ENCODE data around the gene TBPL1. TPM values are rescaled to one million over a fixed set of nuclear protein-coding genes. Genes with fewer than 3 reads are reported as not detected.

Gene TBPL1
- total RNA-seq, 1 experiment from 2014 or later, result 39.7 TPM

DNA sequence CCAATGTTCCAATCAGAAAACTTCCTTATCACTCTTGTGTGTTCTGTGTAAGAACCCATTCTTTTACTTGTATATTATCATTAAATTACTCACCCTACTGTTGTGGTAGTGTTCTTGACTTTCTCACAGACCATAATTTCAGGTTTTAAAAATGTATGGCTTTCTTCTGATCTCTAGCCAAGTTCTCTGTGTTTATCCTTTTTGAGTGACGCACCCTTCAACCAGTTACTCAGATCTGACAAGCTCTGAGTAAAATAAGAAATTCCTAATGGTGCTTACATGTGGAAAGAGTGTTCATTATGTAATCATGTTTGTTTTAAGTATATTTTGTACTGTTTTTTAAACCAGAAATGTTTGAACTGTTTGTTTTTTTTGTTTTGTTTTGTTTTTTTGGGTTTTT is 11.0 kb downstream of the TBPL1 start:
- intact Hi-C loops (cut with micrococcal nuclease; ENCODE audit: unreplicated experiment) (no loop called here), in situ Hi-C loops (cut with HindIII; ENCODE audit: low pct_unique_long_range_greater_than_20kb, low sequenced_read_pairs) (no loop called here)
- Histone ChIP-seq H3K9me3 (ENCODE audit: control insufficient read depth, insufficient read depth, low read depth, low read length) (no peaks in the 10 kb centered on the region), H3K27me3 (ENCODE audit: control insufficient read depth, insufficient read depth, low read length) (no peaks in the 10 kb centered on the region), H3K4me3 (ENCODE audit: low read depth in 2 of 2, low read length in 2 of 2) (no peak overlapping the region), H3K4me1 (ENCODE audit: control insufficient read depth, insufficient read depth, low read length) (peaks cover 23% of the 10 kb centered on the region), H3K27ac (ENCODE audit: low read length) (no peak overlapping the region), H3K36me3 (ENCODE audit: control insufficient read depth, insufficient read depth, low read length) (no peaks in the 10 kb centered on the region)
- BruUV-seq (replicated peaks), result no TSS peak
- ChIA-PET CTCF (interaction anchor here (0.7 kb wide), 1 partner anchor 1362 kb away, joined by 6 read pairs; no protein-coding TSS in a partner anchor), POLR2A (no interaction called here)
- DNase-seq (ENCODE audit: low read depth, low spot score) (no peak), ATAC-seq (no peak)
- no peak for TF ChIP-seq TCF7L2 (IDR thresholded peaks at IDR 0.05; ENCODE audit: low read depth, low read length)

DNA sequence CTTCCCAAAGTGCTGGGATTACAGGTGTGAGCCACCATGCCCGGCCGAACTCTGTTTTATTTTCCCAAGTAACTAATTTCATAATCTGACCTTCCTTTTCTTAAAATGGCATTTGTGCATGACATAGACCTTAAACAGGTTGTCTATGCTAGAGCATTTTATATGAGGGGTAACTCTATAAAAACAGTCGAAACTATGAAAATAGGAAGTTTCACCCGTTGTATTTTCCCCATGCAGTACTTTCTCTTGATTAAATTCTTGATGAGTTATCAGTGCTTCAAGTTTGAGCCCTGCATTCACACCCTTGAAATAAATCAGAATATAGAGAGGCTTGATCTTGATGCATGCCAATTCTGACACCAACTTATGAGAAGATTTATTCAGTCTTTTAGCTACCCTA is 11.7 kb downstream of the TBPL1 start:
- no TSS peak for BruUV-seq (replicated peaks)
- no peak for ATAC-seq
- CTCF ChIA-PET, result interaction anchor here (0.7 kb wide), 1 partner anchor 1363 kb away, joined by 6 read pairs; no protein-coding TSS in a partner anchor

DNA sequence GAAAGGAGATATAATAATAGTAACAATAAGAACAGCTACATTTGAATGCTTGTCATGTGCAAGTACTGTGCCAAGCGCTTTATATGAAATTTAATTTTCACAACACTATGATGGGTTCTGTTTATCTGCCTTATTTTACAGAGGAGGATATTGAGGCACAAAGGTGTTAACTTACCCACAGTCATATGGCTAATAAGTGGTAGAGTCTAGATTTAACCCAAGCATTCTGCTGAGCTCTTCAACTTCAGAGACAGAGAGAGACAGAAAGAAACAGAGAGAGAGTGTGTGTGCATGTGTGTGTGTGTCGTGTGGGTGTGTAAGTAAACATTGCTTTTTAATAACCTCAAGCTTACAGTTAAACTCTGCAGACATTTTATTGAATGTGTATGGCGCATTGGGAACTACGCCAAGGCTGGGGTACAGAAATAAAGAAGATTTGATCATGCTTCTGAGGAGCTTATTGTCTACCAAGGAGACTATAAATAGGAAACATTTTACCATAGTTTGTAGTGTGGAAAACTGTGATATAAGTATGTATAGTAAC is 12.9 kb downstream of the TBPL1 start:
- no TSS peak for BruUV-seq (replicated peaks)

More for the DNA sequence above, 11.7 kb downstream of the TBPL1 start:
- H3K27me3 ChIP-seq (ENCODE audit: control insufficient read depth, insufficient read depth, low read length), result no peaks in the 10 kb centered on the region
- TF ChIP-seq, protein P1, sequence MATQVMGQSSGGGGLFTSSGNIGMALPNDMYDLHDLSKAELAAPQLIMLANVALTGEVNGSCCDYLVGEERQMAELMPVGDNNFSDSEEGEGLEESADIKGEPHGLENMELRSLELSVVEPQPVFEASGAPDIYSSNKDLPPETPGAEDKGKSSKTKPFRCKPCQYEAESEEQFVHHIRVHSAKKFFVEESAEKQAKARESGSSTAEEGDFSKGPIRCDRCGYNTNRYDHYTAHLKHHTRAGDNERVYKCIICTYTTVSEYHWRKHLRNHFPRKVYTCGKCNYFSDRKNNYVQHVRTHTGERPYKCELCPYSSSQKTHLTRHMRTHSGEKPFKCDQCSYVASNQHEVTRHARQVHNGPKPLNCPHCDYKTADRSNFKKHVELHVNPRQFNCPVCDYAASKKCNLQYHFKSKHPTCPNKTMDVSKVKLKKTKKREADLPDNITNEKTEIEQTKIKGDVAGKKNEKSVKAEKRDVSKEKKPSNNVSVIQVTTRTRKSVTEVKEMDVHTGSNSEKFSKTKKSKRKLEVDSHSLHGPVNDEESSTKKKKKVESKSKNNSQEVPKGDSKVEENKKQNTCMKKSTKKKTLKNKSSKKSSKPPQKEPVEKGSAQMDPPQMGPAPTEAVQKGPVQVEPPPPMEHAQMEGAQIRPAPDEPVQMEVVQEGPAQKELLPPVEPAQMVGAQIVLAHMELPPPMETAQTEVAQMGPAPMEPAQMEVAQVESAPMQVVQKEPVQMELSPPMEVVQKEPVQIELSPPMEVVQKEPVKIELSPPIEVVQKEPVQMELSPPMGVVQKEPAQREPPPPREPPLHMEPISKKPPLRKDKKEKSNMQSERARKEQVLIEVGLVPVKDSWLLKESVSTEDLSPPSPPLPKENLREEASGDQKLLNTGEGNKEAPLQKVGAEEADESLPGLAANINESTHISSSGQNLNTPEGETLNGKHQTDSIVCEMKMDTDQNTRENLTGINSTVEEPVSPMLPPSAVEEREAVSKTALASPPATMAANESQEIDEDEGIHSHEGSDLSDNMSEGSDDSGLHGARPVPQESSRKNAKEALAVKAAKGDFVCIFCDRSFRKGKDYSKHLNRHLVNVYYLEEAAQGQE (IDR thresholded peaks at IDR 0.05; ENCODE audit: insufficient read depth in 1 of 2, low read depth in 2 of 2, low read length in 1 of 2), result no peak
- TF ChIP-seq POLR2AphosphoS5 (IDR thresholded peaks at IDR 0.05; ENCODE audit: low read depth, low read length), result no peak
- TF ChIP-seq, protein P2, sequence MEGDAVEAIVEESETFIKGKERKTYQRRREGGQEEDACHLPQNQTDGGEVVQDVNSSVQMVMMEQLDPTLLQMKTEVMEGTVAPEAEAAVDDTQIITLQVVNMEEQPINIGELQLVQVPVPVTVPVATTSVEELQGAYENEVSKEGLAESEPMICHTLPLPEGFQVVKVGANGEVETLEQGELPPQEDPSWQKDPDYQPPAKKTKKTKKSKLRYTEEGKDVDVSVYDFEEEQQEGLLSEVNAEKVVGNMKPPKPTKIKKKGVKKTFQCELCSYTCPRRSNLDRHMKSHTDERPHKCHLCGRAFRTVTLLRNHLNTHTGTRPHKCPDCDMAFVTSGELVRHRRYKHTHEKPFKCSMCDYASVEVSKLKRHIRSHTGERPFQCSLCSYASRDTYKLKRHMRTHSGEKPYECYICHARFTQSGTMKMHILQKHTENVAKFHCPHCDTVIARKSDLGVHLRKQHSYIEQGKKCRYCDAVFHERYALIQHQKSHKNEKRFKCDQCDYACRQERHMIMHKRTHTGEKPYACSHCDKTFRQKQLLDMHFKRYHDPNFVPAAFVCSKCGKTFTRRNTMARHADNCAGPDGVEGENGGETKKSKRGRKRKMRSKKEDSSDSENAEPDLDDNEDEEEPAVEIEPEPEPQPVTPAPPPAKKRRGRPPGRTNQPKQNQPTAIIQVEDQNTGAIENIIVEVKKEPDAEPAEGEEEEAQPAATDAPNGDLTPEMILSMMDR (IDR thresholded peaks at IDR 0.05), result no peak
- TF ChIP-seq SIN3A (IDR thresholded peaks at IDR 0.05; ENCODE audit: borderline replicate concordance, insufficient read depth, low read depth, low read length), result no peak
- TF ChIP-seq TCF7L2 (IDR thresholded peaks at IDR 0.05; ENCODE audit: low read depth, low read length), result no peak
- no peaks in the 10 kb centered on the region for H3K36me3 ChIP-seq (ENCODE audit: control insufficient read depth, insufficient read depth, low read length)
- H3K4me1 ChIP-seq (ENCODE audit: control insufficient read depth, insufficient read depth, low read length), result peaks cover 27% of the 10 kb centered on the region
- no peak overlapping the region for H3K27ac ChIP-seq (ENCODE audit: low read length)
- no peak for DNase-seq (ENCODE audit: low read depth, low spot score)
- intact Hi-C loops (cut with micrococcal nuclease; ENCODE audit: unreplicated experiment) (no loop called here), in situ Hi-C loops (cut with HindIII; ENCODE audit: low pct_unique_long_range_greater_than_20kb, low sequenced_read_pairs) (no loop called here)
- no peaks in the 10 kb centered on the region for H3K9me3 ChIP-seq (ENCODE audit: control insufficient read depth, insufficient read depth, low read depth, low read length)
- no peak overlapping the region for H3K4me3 ChIP-seq (ENCODE audit: low read depth in 2 of 2, low read length in 2 of 2)
- POLR2A ChIA-PET, result no interaction called here

More for the DNA sequence above, 12.9 kb downstream of the TBPL1 start:
- Histone ChIP-seq H3K4me3 (ENCODE audit: low read depth in 2 of 2, low read length in 2 of 2) (no peak overlapping the region), H3K27me3 (ENCODE audit: control insufficient read depth, insufficient read depth, low read length) (no peaks in the 10 kb centered on the region), H3K4me1 (ENCODE audit: control insufficient read depth, insufficient read depth, low read length) (peaks cover 26% of the 10 kb centered on the region), H3K27ac (ENCODE audit: low read length) (no peak overlapping the region), H3K9me3 (ENCODE audit: control insufficient read depth, insufficient read depth, low read depth, low read length) (no peaks in the 10 kb centered on the region), H3K36me3 (ENCODE audit: control insufficient read depth, insufficient read depth, low read length) (no peaks in the 10 kb centered on the region)
- ATAC-seq (no peak), DNase-seq (ENCODE audit: low read depth, low spot score) (no peak)
- in situ Hi-C loops (cut with HindIII; ENCODE audit: low pct_unique_long_range_greater_than_20kb, low sequenced_read_pairs) (no loop called here), intact Hi-C loops (cut with micrococcal nuclease; ENCODE audit: unreplicated experiment) (no loop called here)
- POLR2A ChIA-PET, result interaction anchor here (0.6 kb wide), 2 partner anchors 28 to 266 kb away, joined by 3 to 4 read pairs; no protein-coding TSS in a partner anchor
- CTCF ChIA-PET, result no interaction called here
- TF ChIP-seq, protein P2 (IDR thresholded peaks at IDR 0.05), result no peak
- TF ChIP-seq POLR2AphosphoS5 (IDR thresholded peaks at IDR 0.05; ENCODE audit: low read depth, low read length) (no peak), SIN3A (IDR thresholded peaks at IDR 0.05; ENCODE audit: borderline replicate concordance, insufficient read depth, low read depth, low read length) (no peak), TCF7L2 (IDR thresholded peaks at IDR 0.05; ENCODE audit: low read depth, low read length) (no peak)
- TF ChIP-seq, protein P1 (IDR thresholded peaks at IDR 0.05; ENCODE audit: insufficient read depth in 1 of 2, low read depth in 2 of 2, low read length in 1 of 2), result no peak
